Mesothelial cell of epicardium (in vitro differentiated cells): ENCODE data around the gene IRGQ. TPM values are rescaled to one million over a fixed set of nuclear protein-coding genes. Genes with fewer than 3 reads are reported as not detected.

ENCODE experiments used
- DNase-seq, 2 experiments: peaks; one replicate each; pipeline ENCODE4 v3.0.0; 2021; ENCODE audit warnings: low spot score in 2 of 2; ENCODE audit not compliant: unreplicated experiment in 2 of 2
- H3K27ac Mint-ChIP-seq: 2 replicates; pipeline ENCODE4 v1.8.0; 2021; ENCODE audit warnings: mixed read lengths
- H3K27me3 Mint-ChIP-seq: 2 replicates; pipeline ENCODE4 v1.8.0; 2021; ENCODE audit warnings: low read depth, mixed read lengths
- H3K36me3 Mint-ChIP-seq: 2 replicates; pipeline ENCODE4 v1.8.0; 2021; ENCODE audit warnings: mixed read lengths
- H3K4me1 Mint-ChIP-seq: 2 replicates; pipeline ENCODE4 v1.8.0; 2021; ENCODE audit warnings: mixed read lengths
- H3K4me3 Mint-ChIP-seq: 2 replicates; pipeline ENCODE4 v1.8.0; 2021; ENCODE audit warnings: mild to moderate bottlenecking, moderate library complexity, mixed read lengths
- H3K9me3 Mint-ChIP-seq: 2 replicates; pipeline ENCODE4 v1.8.0; 2021; ENCODE audit warnings: mixed read lengths
- total RNA-seq: library from RNA; stranded (reverse); gene quantifications from 3 replicates; pipeline ENCODE4 v1.2.1, GENCODE V29; 2021
- TF ChIP-seq, protein P1 (sequence below): fragments of 200-600 bp; sonication (generic); IDR thresholded peaks from one replicate; pipeline ENCODE4 v1.5.0; 2021; ENCODE audit warnings: antibody characterized with exemption; ENCODE audit not compliant: unreplicated experiment

Gene IRGQ
- total RNA-seq, 1 donor from 2014 or later, result 42.2 TPM

DNA sequence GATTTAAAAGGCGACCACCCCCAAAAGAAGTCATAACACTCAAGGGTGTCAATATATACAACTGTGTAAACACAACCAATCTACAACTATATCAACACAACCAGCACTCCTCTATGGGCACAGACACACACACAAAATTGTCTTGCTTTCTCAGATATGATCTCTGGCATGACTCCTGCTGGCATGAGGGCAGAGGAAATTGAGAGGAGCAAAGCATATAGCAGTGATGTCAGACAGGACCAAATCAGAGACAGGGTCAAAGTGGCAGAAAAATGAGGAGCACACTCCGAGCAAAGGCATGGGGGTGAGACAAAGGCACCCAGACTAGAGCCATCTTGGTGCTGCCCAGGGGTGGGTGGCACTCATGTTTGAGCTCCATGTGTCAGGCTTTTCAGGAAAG is 9.6 kb downstream of the IRGQ start:
- H3K9me3 Mint-ChIP-seq, result no peaks in the 10 kb centered on the region
- H3K36me3 Mint-ChIP-seq, result peaks cover 31% of the 10 kb centered on the region
- TF ChIP-seq, protein P1, sequence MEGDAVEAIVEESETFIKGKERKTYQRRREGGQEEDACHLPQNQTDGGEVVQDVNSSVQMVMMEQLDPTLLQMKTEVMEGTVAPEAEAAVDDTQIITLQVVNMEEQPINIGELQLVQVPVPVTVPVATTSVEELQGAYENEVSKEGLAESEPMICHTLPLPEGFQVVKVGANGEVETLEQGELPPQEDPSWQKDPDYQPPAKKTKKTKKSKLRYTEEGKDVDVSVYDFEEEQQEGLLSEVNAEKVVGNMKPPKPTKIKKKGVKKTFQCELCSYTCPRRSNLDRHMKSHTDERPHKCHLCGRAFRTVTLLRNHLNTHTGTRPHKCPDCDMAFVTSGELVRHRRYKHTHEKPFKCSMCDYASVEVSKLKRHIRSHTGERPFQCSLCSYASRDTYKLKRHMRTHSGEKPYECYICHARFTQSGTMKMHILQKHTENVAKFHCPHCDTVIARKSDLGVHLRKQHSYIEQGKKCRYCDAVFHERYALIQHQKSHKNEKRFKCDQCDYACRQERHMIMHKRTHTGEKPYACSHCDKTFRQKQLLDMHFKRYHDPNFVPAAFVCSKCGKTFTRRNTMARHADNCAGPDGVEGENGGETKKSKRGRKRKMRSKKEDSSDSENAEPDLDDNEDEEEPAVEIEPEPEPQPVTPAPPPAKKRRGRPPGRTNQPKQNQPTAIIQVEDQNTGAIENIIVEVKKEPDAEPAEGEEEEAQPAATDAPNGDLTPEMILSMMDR, result no peak
- no peaks in the 10 kb centered on the region for H3K27me3 Mint-ChIP-seq
- no peak overlapping the region for H3K4me3 Mint-ChIP-seq
- H3K4me1 Mint-ChIP-seq, result peaks cover 10% of the 10 kb centered on the region
- H3K27ac Mint-ChIP-seq, result no peak overlapping the region
- no peak for DNase-seq

DNA sequence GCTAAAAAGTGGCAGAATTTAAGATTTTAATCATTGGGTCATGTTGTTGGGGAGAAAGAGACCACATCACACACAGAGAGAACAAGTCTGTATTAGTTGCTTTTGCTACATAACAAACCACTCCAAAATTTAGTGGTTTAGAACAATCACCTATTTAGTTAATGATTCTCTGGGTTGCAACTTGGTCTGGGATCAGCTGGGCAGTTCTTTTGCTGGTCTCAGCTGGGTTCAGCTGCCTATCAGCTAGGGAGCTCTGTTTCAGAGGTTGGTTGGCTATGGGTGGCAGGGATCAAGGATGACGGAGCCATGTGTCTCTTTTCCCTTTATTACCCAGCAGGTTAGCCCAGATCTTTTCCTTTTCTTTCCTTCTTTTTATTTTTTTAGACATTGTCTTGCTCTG is 11.4 kb downstream of the IRGQ start:
- Mint-ChIP-seq H3K27ac (no peak overlapping the region), H3K27me3 (no peaks in the 10 kb centered on the region)
- TF ChIP-seq, protein P1, result no peak

DNA sequence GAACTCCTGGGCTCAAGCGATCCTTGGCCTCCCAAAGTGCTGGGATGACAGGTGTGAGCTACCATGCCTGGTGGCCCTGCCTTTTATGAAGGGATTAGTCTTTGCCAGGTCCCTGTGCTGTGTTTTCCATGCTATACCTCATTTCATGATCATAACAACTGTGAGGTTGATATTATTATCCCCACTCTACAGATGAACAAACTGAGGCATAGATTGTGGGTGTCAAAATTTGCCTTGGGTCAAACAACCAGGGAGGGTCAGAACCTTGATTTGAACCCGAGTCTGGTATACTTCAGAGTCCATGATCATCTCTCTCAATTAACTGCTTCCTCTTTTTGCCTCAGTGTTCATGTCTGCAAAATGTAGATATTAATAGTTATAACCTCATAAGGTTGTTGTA is 13.4 kb downstream of the IRGQ start:
- no peak for DNase-seq
- peaks cover 27% of the 10 kb centered on the region for H3K4me1 Mint-ChIP-seq
- H3K36me3 Mint-ChIP-seq, result peaks cover 20% of the 10 kb centered on the region
- H3K27me3 Mint-ChIP-seq, result no peaks in the 10 kb centered on the region
- H3K9me3 Mint-ChIP-seq, result no peaks in the 10 kb centered on the region
- no peak overlapping the region for H3K4me3 Mint-ChIP-seq
- TF ChIP-seq, protein P1, result no peak
- no peak overlapping the region for H3K27ac Mint-ChIP-seq

More for the DNA sequence above, 11.4 kb downstream of the IRGQ start:
- Mint-ChIP-seq H3K4me1 (peaks cover 23% of the 10 kb centered on the region), H3K36me3 (peaks cover 20% of the 10 kb centered on the region), H3K4me3 (no peak overlapping the region), H3K9me3 (no peaks in the 10 kb centered on the region)
- no peak for DNase-seq

DNA sequence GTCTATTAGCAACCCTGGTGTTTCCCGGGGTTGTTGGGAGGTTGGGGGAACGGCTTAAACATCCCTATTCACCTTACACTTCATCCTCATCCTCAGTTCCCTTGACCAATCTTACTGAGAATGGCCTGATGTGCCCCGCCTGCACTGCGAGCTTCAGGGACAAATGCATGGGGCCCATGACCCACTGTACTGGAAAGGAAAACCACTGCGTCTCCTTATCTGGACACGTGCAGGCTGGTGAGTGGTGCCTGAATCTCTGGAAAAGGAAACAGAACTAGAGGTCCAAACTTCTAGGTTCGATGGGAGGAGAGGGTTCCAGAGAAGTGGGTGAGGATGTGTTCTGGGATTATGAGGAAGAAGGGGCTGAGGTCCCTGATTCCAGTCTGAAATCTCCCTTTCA is 14.5 kb downstream of the IRGQ start:
- DNase-seq, result no peak
- Mint-ChIP-seq H3K4me1 (peaks cover 27% of the 10 kb centered on the region), H3K27ac (peak overlapping the region; percentile 58), H3K27me3 (no peaks in the 10 kb centered on the region), H3K9me3 (no peaks in the 10 kb centered on the region), H3K36me3 (peaks cover 17% of the 10 kb centered on the region), H3K4me3 (peak overlapping the region; percentile 90)
- TF ChIP-seq, protein P1, result no peak

DNA sequence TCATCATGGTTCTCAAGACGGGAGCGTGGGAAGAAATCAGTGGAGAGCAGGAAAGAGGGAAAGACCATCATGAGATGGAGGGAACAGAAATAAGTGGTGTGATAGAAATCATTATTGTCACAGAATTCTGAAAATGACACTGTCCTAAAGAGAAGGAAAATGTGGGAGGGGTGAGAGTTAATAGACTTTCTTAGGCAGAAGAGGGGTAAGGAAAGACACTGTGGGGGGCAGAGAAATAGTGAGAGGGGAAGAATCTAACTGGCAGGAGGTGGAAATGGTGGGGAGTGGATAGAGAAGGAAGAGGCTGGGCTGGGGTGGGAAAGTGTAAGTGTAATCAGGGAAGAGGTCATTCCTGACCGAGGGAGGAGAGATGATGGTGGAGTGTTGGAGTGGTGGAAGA is 17.1 kb downstream of the IRGQ start:
- H3K4me1 Mint-ChIP-seq, result peaks cover 39% of the 10 kb centered on the region
- TF ChIP-seq, protein P1, result no peak
- no peaks in the 10 kb centered on the region for H3K27me3 Mint-ChIP-seq
- DNase-seq, result no peak
- H3K4me3 Mint-ChIP-seq, result peak overlapping the region; percentile 90
- H3K9me3 Mint-ChIP-seq, result no peaks in the 10 kb centered on the region
- H3K27ac Mint-ChIP-seq, result no peak overlapping the region
- no peaks in the 10 kb centered on the region for H3K36me3 Mint-ChIP-seq
